ENCODE data around the gene HHAT. TPM values are rescaled to one million over a fixed set of nuclear protein-coding genes. Genes with fewer than 3 reads are reported as not detected.

The HHAT gene
- total RNA-seq, 1 experiment from 2014 or later, result 2.3 TPM

GRCh38 chr1:210376836-210377372, 48.2 kb downstream of the HHAT start:
- no peak overlapping the region for H3K9ac ChIP-seq (ENCODE audit: low read length)
- no peak overlapping the region for H3K4me3 ChIP-seq (ENCODE audit: low read length)
- no peak overlapping the region for H2AFZ ChIP-seq (ENCODE audit: low read length)
- H3K4me2 ChIP-seq (ENCODE audit: low read depth, low read length, poor library complexity, severe bottlenecking), result no peak overlapping the region
- H3K9me3 ChIP-seq (ENCODE audit: low read length), result no peaks in the 10 kb centered on the region
- no peaks in the 10 kb centered on the region for H3K9me2 ChIP-seq (replicated peaks; ENCODE audit: insufficient read depth, low read length)
- H3K36me3 ChIP-seq (ENCODE audit: insufficient read depth, low read length), result no peaks in the 10 kb centered on the region
- no peaks in the 10 kb centered on the region for H4K20me1 ChIP-seq (ENCODE audit: insufficient read depth, low read depth, low read length)
- no peak overlapping the region for H3K27ac ChIP-seq (ENCODE audit: low read length)
- DNase-seq, result no peak
- no peaks in the 10 kb centered on the region for H3K79me2 ChIP-seq (ENCODE audit: low read length)
- H3K27me3 ChIP-seq (ENCODE audit: low read length), result no peaks in the 10 kb centered on the region
- H3K4me1 ChIP-seq (ENCODE audit: low read length), result no peaks in the 10 kb centered on the region

- no peak overlapping the region for H3K9ac ChIP-seq (ENCODE audit: low read length)
- no peaks in the 10 kb centered on the region for H3K36me3 ChIP-seq (ENCODE audit: insufficient read depth, low read length)
- no peaks in the 10 kb centered on the region for H3K4me1 ChIP-seq (ENCODE audit: low read length)
- no peaks in the 10 kb centered on the region for H3K9me3 ChIP-seq (ENCODE audit: low read length)
- H2AFZ ChIP-seq (ENCODE audit: low read length), result no peak overlapping the region
- DNase-seq, result no peak
- no peak overlapping the region for H3K4me3 ChIP-seq (ENCODE audit: low read length)
- no peaks in the 10 kb centered on the region for H4K20me1 ChIP-seq (ENCODE audit: insufficient read depth, low read depth, low read length)
- H3K9me2 ChIP-seq (replicated peaks; ENCODE audit: insufficient read depth, low read length), result no peaks in the 10 kb centered on the region
- H3K27ac ChIP-seq (ENCODE audit: low read length), result no peak overlapping the region
- no peak overlapping the region for H3K4me2 ChIP-seq (ENCODE audit: low read depth, low read length, poor library complexity, severe bottlenecking)
- no peaks in the 10 kb centered on the region for H3K79me2 ChIP-seq (ENCODE audit: low read length)
- no peaks in the 10 kb centered on the region for H3K27me3 ChIP-seq (ENCODE audit: low read length)
Observed at GRCh38 chr1:210377731-210378333, 49.1 kb downstream of the HHAT start.

- Histone ChIP-seq H4K20me1 (ENCODE audit: insufficient read depth, low read depth, low read length) (no peaks in the 10 kb centered on the region), H3K36me3 (ENCODE audit: insufficient read depth, low read length) (no peaks in the 10 kb centered on the region), H3K9ac (ENCODE audit: low read length) (no peak overlapping the region), H3K79me2 (ENCODE audit: low read length) (no peaks in the 10 kb centered on the region), H3K4me3 (ENCODE audit: low read length) (no peak overlapping the region), H3K4me1 (ENCODE audit: low read length) (no peaks in the 10 kb centered on the region), H3K9me2 (replicated peaks; ENCODE audit: insufficient read depth, low read length) (no peaks in the 10 kb centered on the region), H2AFZ (ENCODE audit: low read length) (no peak overlapping the region), H3K9me3 (ENCODE audit: low read length) (no peaks in the 10 kb centered on the region), H3K27ac (ENCODE audit: low read length) (no peak overlapping the region), H3K27me3 (ENCODE audit: low read length) (no peaks in the 10 kb centered on the region), H3K4me2 (ENCODE audit: low read depth, low read length, poor library complexity, severe bottlenecking) (no peak overlapping the region)
- no peak for DNase-seq
Observed at GRCh38 chr1:210378736-210379135, 50.0 kb downstream of the HHAT start.

GRCh38 chr1:210381934-210382333, 53.2 kb downstream of the HHAT start:
- no peaks in the 10 kb centered on the region for H3K79me2 ChIP-seq (ENCODE audit: low read length)
- H2AFZ ChIP-seq (ENCODE audit: low read length), result no peak overlapping the region
- H3K27ac ChIP-seq (ENCODE audit: low read length), result no peak overlapping the region
- H3K36me3 ChIP-seq (ENCODE audit: insufficient read depth, low read length), result no peaks in the 10 kb centered on the region
- no peak overlapping the region for H3K4me3 ChIP-seq (ENCODE audit: low read length)
- no peak for DNase-seq
- no peaks in the 10 kb centered on the region for H3K4me1 ChIP-seq (ENCODE audit: low read length)
- no peaks in the 10 kb centered on the region for H3K27me3 ChIP-seq (ENCODE audit: low read length)
- H3K9me3 ChIP-seq (ENCODE audit: low read length), result no peaks in the 10 kb centered on the region
- H3K9ac ChIP-seq (ENCODE audit: low read length), result no peak overlapping the region
- no peaks in the 10 kb centered on the region for H4K20me1 ChIP-seq (ENCODE audit: insufficient read depth, low read depth, low read length)
- no peaks in the 10 kb centered on the region for H3K9me2 ChIP-seq (replicated peaks; ENCODE audit: insufficient read depth, low read length)
- no peak overlapping the region for H3K4me2 ChIP-seq (ENCODE audit: low read depth, low read length, poor library complexity, severe bottlenecking)

GRCh38 chr1:210384625-210385024, 55.9 kb downstream of the HHAT start:
- no peak for DNase-seq
- no peaks in the 10 kb centered on the region for H3K36me3 ChIP-seq (ENCODE audit: insufficient read depth, low read length)
- no peaks in the 10 kb centered on the region for H3K9me2 ChIP-seq (replicated peaks; ENCODE audit: insufficient read depth, low read length)
- no peak overlapping the region for H2AFZ ChIP-seq (ENCODE audit: low read length)
- no peak overlapping the region for H3K27ac ChIP-seq (ENCODE audit: low read length)
- no peaks in the 10 kb centered on the region for H3K27me3 ChIP-seq (ENCODE audit: low read length)
- no peaks in the 10 kb centered on the region for H4K20me1 ChIP-seq (ENCODE audit: insufficient read depth, low read depth, low read length)
- H3K79me2 ChIP-seq (ENCODE audit: low read length), result no peaks in the 10 kb centered on the region
- no peak overlapping the region for H3K9ac ChIP-seq (ENCODE audit: low read length)
- H3K4me2 ChIP-seq (ENCODE audit: low read depth, low read length, poor library complexity, severe bottlenecking), result no peak overlapping the region
- no peaks in the 10 kb centered on the region for H3K9me3 ChIP-seq (ENCODE audit: low read length)
- no peak overlapping the region for H3K4me3 ChIP-seq (ENCODE audit: low read length)
- no peaks in the 10 kb centered on the region for H3K4me1 ChIP-seq (ENCODE audit: low read length)

- Histone ChIP-seq H3K36me3 (ENCODE audit: insufficient read depth, low read length) (no peaks in the 10 kb centered on the region), H4K20me1 (ENCODE audit: insufficient read depth, low read depth, low read length) (no peaks in the 10 kb centered on the region), H3K4me1 (ENCODE audit: low read length) (no peaks in the 10 kb centered on the region), H3K4me2 (ENCODE audit: low read depth, low read length, poor library complexity, severe bottlenecking) (no peak overlapping the region), H3K9me3 (ENCODE audit: low read length) (no peaks in the 10 kb centered on the region), H3K27ac (ENCODE audit: low read length) (no peak overlapping the region), H3K9ac (ENCODE audit: low read length) (no peak overlapping the region), H3K27me3 (ENCODE audit: low read length) (no peaks in the 10 kb centered on the region), H3K79me2 (ENCODE audit: low read length) (no peaks in the 10 kb centered on the region), H3K4me3 (ENCODE audit: low read length) (no peak overlapping the region), H2AFZ (ENCODE audit: low read length) (no peak overlapping the region), H3K9me2 (replicated peaks; ENCODE audit: insufficient read depth, low read length) (no peaks in the 10 kb centered on the region)
- no peak for DNase-seq
Observed at GRCh38 chr1:210385228-210385627, 56.5 kb downstream of the HHAT start.

- Histone ChIP-seq H3K27me3 (ENCODE audit: low read length) (no peaks in the 10 kb centered on the region), H3K36me3 (ENCODE audit: insufficient read depth, low read length) (no peaks in the 10 kb centered on the region), H3K9me3 (ENCODE audit: low read length) (no peaks in the 10 kb centered on the region), H3K79me2 (ENCODE audit: low read length) (no peaks in the 10 kb centered on the region), H4K20me1 (ENCODE audit: insufficient read depth, low read depth, low read length) (no peaks in the 10 kb centered on the region), H3K9ac (ENCODE audit: low read length) (no peak overlapping the region), H3K9me2 (replicated peaks; ENCODE audit: insufficient read depth, low read length) (no peaks in the 10 kb centered on the region), H3K27ac (ENCODE audit: low read length) (no peak overlapping the region), H2AFZ (ENCODE audit: low read length) (no peak overlapping the region), H3K4me2 (ENCODE audit: low read depth, low read length, poor library complexity, severe bottlenecking) (no peak overlapping the region), H3K4me1 (ENCODE audit: low read length) (no peaks in the 10 kb centered on the region), H3K4me3 (ENCODE audit: low read length) (no peak overlapping the region)
- no peak for DNase-seq
Observed at GRCh38 chr1:210394281-210394821, 65.6 kb downstream of the HHAT start.

- Histone ChIP-seq H3K4me2 (ENCODE audit: low read depth, low read length, poor library complexity, severe bottlenecking) (no peak overlapping the region), H3K4me3 (ENCODE audit: low read length) (no peak overlapping the region), H2AFZ (ENCODE audit: low read length) (no peak overlapping the region), H3K79me2 (ENCODE audit: low read length) (no peaks in the 10 kb centered on the region), H3K4me1 (ENCODE audit: low read length) (no peaks in the 10 kb centered on the region), H3K27ac (ENCODE audit: low read length) (no peak overlapping the region), H3K27me3 (ENCODE audit: low read length) (no peaks in the 10 kb centered on the region), H3K9me2 (replicated peaks; ENCODE audit: insufficient read depth, low read length) (no peaks in the 10 kb centered on the region), H3K9me3 (ENCODE audit: low read length) (no peaks in the 10 kb centered on the region), H3K36me3 (ENCODE audit: insufficient read depth, low read length) (no peaks in the 10 kb centered on the region), H4K20me1 (ENCODE audit: insufficient read depth, low read depth, low read length) (no peaks in the 10 kb centered on the region), H3K9ac (ENCODE audit: low read length) (no peak overlapping the region)
- no peak for DNase-seq
Observed at GRCh38 chr1:210396541-210396940, 67.8 kb downstream of the HHAT start.

Measured in Karpas-422 (cell line).